ENCODE results near the gene SPIRE2. TPM values are rescaled to one million over a fixed set of nuclear protein-coding genes. Genes with fewer than 3 reads are reported as not detected.

SPIRE2 gene
- total and polyA plus RNA-seq, 2 of the 13 experiments (the other 11 are each of a cell fraction or from before 2014, with no cell fraction given) = 13.3 to 37.5 TPM

GRCh38 chr16:89873109-89873971 lies 45.1 kb downstream of the SPIRE2 start, which contains the start of gene TCF25 (continued):
- TF ChIP-seq SATB2 (CRISPR knock-in tag; IDR thresholded peaks at IDR 0.05) (peak; percentile 89), NKX3-1 (CRISPR knock-in tag; IDR thresholded peaks at IDR 0.05) (peak; percentile 96), ZNF552 (CRISPR knock-in tag; IDR thresholded peaks at IDR 0.05; ENCODE audit: borderline replicate concordance) (peak; percentile 94), JDP2 (CRISPR knock-in tag; IDR thresholded peaks at IDR 0.05; ENCODE audit: borderline replicate concordance) (no peak), NR1H2 (CRISPR knock-in tag; IDR thresholded peaks at IDR 0.05; ENCODE audit: borderline replicate concordance, low read depth) (no peak), ZNF282 (IDR thresholded peaks at IDR 0.05; ENCODE audit: partially characterized antibody) (no peak), SP5 (CRISPR knock-in tag; IDR thresholded peaks at IDR 0.05; ENCODE audit: borderline replicate concordance, low read depth) (no peak; the same call in 1 of the 2 replicates), TAF1 (CRISPR knock-in tag; IDR thresholded peaks at IDR 0.05) (peak; percentile 87), ZBTB21 (CRISPR knock-in tag; IDR thresholded peaks at IDR 0.05) (no peak; the same call in 1 of the 2 replicates), HDAC1 (CRISPR knock-in tag; IDR thresholded peaks at IDR 0.05) (no peak; the same call in 1 of the 2 replicates), DBP (CRISPR knock-in tag; IDR thresholded peaks at IDR 0.05; ENCODE audit: not compliant biosample characterization) (peak; percentile 92), CCAR2 (optimal IDR thresholded peaks at IDR 0.05; ENCODE audit: low read depth, low read length) (no peak), ZBTB10 (CRISPR knock-in tag; IDR thresholded peaks at IDR 0.05; ENCODE audit: borderline replicate concordance) (peak; percentile 71; the same call in 1 of the 2 replicates), PAWR (CRISPR knock-in tag; IDR thresholded peaks at IDR 0.05; ENCODE audit: borderline replicate concordance) (0 out of 2 replicates have a peak, but pooled peaks have one; percentile 95), FOXP4 (CRISPR knock-in tag; IDR thresholded peaks at IDR 0.05) (peak; percentile 41; the same call in 1 of the 2 replicates), IKZF1 (IDR thresholded peaks at IDR 0.05) (no peak), SETDB1 (CRISPR knock-in tag; IDR thresholded peaks at IDR 0.05; ENCODE audit: borderline replicate concordance) (no peak), NFIB (CRISPR knock-in tag; IDR thresholded peaks at IDR 0.05; ENCODE audit: borderline replicate concordance) (no peak), ZNF83 (CRISPR knock-in tag; IDR thresholded peaks at IDR 0.05; ENCODE audit: borderline replicate concordance) (no peak; the same call in 1 of the 2 replicates)

Data from HepG2 (cell line).